Measurements from ENCODE around the gene ARF3. TPM values are rescaled to one million over a fixed set of nuclear protein-coding genes. Genes with fewer than 3 reads are reported as not detected.
A peak's percentile ranks its signal among the peaks of the same experiment; 100 is the strongest.

ARF3 gene
- total RNA-seq, 1 experiment from 2014 or later = 224 TPM

- POLR2A ChIA-PET = interaction anchor here (0.8 kb wide), 1 partner anchor 73 kb away, joined by 10 read pairs; the partner anchor contains the start of gene DDX23
These were observed 32.5 kb downstream of the ARF3 start for GRCh38 chr12:48924617-48925303.

GRCh38 chr12:48923117-48923516 lies 34.2 kb downstream of the ARF3 start:
- H3K4me1 ChIP-seq (ENCODE audit: control insufficient read depth, insufficient read depth, low read length) = no peaks in the 10 kb centered on the region
- CTCF ChIA-PET = interaction anchor here (0.7 kb wide), 1 partner anchor 19 kb away, joined by 5 read pairs; a partner anchor contains a TSS
- BruUV-seq (replicated peaks) = no TSS peak
- H3K36me3 ChIP-seq (ENCODE audit: control insufficient read depth, insufficient read depth, low read length) = peaks cover 7% of the 10 kb centered on the region; the same call in 1 of the 2 replicates
- no peaks in the 10 kb centered on the region for H3K27me3 ChIP-seq (ENCODE audit: control insufficient read depth, insufficient read depth, low read length)
- in situ Hi-C loops (cut with HindIII; ENCODE audit: low pct_unique_long_range_greater_than_20kb, low sequenced_read_pairs) (no loop called here), intact Hi-C loops (cut with micrococcal nuclease; ENCODE audit: unreplicated experiment) (no loop called here)
- no peak overlapping the region for H3K4me3 ChIP-seq (ENCODE audit: low read depth in 2 of 2, low read length in 2 of 2)
- no peak overlapping the region for H3K27ac ChIP-seq (ENCODE audit: low read length)
- POLR2A ChIA-PET = interaction anchor here (0.6 kb wide), 1 partner anchor 43 kb away, joined by 3 read pairs; no protein-coding TSS in a partner anchor
- DNase-seq (ENCODE audit: low read depth, low spot score) (no peak), ATAC-seq (no peak)
- TF ChIP-seq TCF7L2 (IDR thresholded peaks at IDR 0.05; ENCODE audit: low read depth, low read length) = no peak
- TF ChIP-seq CTCF (IDR thresholded peaks at IDR 0.05) = no peak
- TF ChIP-seq REST (IDR thresholded peaks at IDR 0.05; ENCODE audit: insufficient read depth in 1 of 2, low read depth in 2 of 2, low read length in 1 of 2) = no peak
- no peak for TF ChIP-seq SIN3A (IDR thresholded peaks at IDR 0.05; ENCODE audit: borderline replicate concordance, insufficient read depth, low read depth, low read length)
- no peak for TF ChIP-seq POLR2AphosphoS5 (IDR thresholded peaks at IDR 0.05; ENCODE audit: low read depth, low read length)
- H3K9me3 ChIP-seq (ENCODE audit: control insufficient read depth, insufficient read depth, low read depth, low read length) = no peaks in the 10 kb centered on the region

More at GRCh38 chr12:48924617-48925303, 32.5 kb downstream of the ARF3 start:
- H3K36me3 ChIP-seq (ENCODE audit: control insufficient read depth, insufficient read depth, low read length) = peaks cover 8% of the 10 kb centered on the region
- intact Hi-C loops (cut with micrococcal nuclease; ENCODE audit: unreplicated experiment) = no loop called here
- H3K4me3 ChIP-seq (ENCODE audit: low read depth in 2 of 2, low read length in 2 of 2) = peak overlapping the region; percentile 40
- peak; percentile 72 for ATAC-seq
- no peaks in the 10 kb centered on the region for H3K4me1 ChIP-seq (ENCODE audit: control insufficient read depth, insufficient read depth, low read length)
- BruUV-seq (replicated peaks) = no TSS peak
- no peak for DNase-seq (ENCODE audit: low read depth, low spot score)
- in situ Hi-C loops (cut with HindIII; ENCODE audit: low pct_unique_long_range_greater_than_20kb, low sequenced_read_pairs) = no loop called here
- H3K27me3 ChIP-seq (ENCODE audit: control insufficient read depth, insufficient read depth, low read length) = no peaks in the 10 kb centered on the region
- CTCF ChIA-PET = no interaction called here
- no peak for TF ChIP-seq POLR2AphosphoS5 (IDR thresholded peaks at IDR 0.05; ENCODE audit: low read depth, low read length)
- TF ChIP-seq SIN3A (IDR thresholded peaks at IDR 0.05; ENCODE audit: borderline replicate concordance, insufficient read depth, low read depth, low read length) = no peak
- TF ChIP-seq TCF7L2 (IDR thresholded peaks at IDR 0.05; ENCODE audit: low read depth, low read length) = no peak
- TF ChIP-seq REST (IDR thresholded peaks at IDR 0.05; ENCODE audit: insufficient read depth in 1 of 2, low read depth in 2 of 2, low read length in 1 of 2) = no peak
- no peak; the same call in 1 of the 2 replicates for TF ChIP-seq CTCF (IDR thresholded peaks at IDR 0.05)
- no peaks in the 10 kb centered on the region for H3K9me3 ChIP-seq (ENCODE audit: control insufficient read depth, insufficient read depth, low read depth, low read length)
- H3K27ac ChIP-seq (ENCODE audit: low read length) = no peak overlapping the region

Measured in Panc1 (cell line).